Embryonic facial prominence (tissue), 1 donor: ENCODE data around the gene FBXL14.

Source experiments
- DNase-seq: peaks from one replicate; pipeline ENCODE4 v3.0.0-alpha.2; 2016; ENCODE audit errors: extremely low spot score

Gene FBXL14

GRCh38 chr12:1533602-1534304 lies 60.6 kb downstream of the FBXL14 start:
- DNase-seq: no peak

DNA sequence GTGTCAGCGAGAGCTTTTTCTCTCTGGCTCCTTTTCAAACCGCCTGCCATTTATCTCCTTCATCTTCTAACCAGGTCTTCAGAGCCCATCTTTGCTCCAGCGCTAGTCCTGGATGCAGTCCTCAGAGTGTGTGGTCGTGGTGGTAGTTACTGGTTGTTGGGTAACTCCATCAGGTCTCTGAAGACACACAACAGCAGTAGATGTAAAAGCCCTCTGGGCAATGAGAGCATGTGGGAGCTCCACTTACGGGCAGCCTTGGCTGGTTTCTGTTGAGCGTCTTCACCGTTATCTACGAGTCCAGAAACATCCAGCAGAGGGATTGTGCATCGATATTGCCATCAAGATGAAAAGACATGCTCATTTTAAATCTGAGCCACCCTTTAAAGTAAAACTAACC lies 61.2 kb downstream of the FBXL14 start:
- DNase-seq: no peak

GRCh38 chr12:1532375-1533165 lies 61.8 kb downstream of the FBXL14 start:
- no peak for DNase-seq

- DNase-seq: no peak
Observed at GRCh38 chr12:1531654-1532374, 62.6 kb downstream of the FBXL14 start.

GRCh38 chr12:1531153-1531653 lies 63.2 kb downstream of the FBXL14 start:
- DNase-seq: no peak

GRCh38 chr12:1530592-1531152 lies 63.7 kb downstream of the FBXL14 start:
- DNase-seq: no peak

DNA sequence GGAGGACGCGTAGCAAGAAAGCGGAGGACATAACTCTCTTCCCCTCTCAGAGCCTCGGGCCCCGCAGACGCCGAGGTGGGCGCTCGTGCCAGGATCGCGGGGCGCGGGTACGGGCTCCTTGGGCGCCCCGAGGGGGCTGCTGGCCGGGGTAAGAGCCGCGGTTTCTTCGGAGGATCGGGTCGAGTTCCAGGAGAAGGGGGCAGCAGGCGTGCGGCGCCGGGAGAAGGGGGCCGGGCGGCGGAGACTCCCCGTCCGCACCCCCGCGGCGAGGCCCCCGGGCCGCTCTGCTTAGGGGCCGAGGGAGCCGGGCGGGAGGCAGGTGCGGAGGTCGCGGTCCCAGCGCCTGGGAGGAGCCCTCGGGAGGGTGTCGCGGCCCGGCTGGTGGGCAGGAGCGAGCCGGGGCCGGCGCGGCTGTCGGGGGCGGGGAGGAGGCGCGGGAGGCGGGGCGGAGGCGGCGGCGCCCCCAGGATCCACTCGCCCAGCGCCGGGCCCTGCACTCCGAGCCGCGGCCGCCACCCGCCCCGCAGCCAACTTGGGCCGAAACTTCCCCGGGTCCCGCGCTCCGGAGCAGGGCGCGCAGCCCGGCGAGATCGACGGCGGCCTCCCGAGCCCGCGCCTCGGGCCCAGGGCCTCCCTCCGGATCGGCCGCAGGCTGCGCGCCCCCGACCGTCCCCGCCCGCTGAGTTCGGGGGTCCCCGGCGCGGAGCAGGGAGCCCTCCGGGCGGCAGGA lies 64.4 kb downstream of the FBXL14 start:
- DNase-seq: no peak

GRCh38 chr12:1529228-1529861 lies 65.0 kb downstream of the FBXL14 start:
- no peak for DNase-seq

GRCh38 chr12:1528791-1529190 lies 65.6 kb downstream of the FBXL14 start:
- no peak for DNase-seq

GRCh38 chr12:1527789-1528188 lies 66.6 kb downstream of the FBXL14 start:
- DNase-seq: no peak

DNA sequence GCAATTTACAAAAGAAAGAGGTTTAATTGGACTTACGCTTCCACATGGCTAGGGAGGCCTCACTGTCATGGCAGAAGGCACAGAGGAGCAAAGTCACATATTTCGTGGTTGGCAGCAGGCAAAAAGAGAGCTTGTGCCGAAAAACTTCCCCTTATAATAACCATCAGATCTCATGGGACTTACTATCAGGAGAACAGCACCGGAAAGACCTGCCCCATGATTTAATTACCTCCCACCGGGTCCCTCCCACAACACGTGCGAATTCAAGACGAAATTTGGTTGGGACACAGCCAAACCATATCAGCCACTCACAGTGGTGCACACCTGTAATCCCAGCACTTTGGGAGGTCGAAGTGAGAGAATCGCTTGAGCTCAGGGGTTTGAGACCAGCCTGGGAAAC lies 68.5 kb downstream of the FBXL14 start:
- no peak for DNase-seq

DNA sequence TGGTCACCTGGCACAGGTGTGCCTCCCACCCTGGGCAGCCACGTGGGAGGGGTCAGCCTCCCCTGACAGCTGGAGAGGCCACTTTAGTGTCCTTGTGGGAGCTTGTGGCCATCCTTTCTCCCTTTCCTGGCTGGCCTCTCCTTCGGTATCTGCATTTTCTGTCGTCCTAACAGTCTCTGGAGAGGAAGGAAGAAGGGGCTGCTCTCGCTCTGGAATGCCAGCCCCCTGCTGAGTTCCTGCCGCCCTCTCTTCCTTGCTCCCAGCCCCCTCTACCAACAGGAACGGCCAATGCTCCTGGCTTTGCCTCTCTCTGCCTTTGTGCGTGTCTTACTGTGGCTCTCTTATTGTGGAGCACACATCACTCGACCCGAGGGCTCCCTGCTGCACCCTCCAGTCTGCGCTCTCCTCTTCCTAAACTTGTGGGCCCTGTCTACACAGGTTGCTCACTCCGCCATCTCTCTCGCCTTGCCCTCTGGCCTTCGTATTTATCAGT lies 70.8 kb downstream of the FBXL14 start:
- no peak for DNase-seq

DNA sequence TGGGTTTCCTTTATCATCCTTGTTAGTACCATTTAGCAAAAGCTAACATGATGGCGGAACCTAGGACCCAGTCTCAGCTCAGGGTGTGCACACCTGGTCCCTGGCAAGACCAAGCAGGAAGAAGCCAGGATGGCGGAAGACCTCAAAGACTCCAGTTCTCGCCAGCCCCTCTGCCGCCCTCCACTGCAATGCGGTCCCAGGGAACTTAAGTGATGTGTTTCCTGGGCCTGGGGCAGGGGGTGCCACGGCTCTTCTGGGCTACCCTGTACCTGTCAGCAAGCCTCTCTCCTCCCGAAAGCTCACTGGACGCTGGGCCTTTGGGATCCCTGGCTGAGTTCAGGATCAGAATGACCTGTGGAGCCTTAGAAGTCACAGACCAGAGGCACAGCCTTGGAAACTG lies 71.3 kb downstream of the FBXL14 start:
- DNase-seq: no peak

- no peak for DNase-seq
Observed at GRCh38 chr12:1519642-1520041, 74.7 kb downstream of the FBXL14 start.

GRCh38 chr12:1518591-1519516 lies 75.5 kb downstream of the FBXL14 start:
- no peak for DNase-seq

DNA sequence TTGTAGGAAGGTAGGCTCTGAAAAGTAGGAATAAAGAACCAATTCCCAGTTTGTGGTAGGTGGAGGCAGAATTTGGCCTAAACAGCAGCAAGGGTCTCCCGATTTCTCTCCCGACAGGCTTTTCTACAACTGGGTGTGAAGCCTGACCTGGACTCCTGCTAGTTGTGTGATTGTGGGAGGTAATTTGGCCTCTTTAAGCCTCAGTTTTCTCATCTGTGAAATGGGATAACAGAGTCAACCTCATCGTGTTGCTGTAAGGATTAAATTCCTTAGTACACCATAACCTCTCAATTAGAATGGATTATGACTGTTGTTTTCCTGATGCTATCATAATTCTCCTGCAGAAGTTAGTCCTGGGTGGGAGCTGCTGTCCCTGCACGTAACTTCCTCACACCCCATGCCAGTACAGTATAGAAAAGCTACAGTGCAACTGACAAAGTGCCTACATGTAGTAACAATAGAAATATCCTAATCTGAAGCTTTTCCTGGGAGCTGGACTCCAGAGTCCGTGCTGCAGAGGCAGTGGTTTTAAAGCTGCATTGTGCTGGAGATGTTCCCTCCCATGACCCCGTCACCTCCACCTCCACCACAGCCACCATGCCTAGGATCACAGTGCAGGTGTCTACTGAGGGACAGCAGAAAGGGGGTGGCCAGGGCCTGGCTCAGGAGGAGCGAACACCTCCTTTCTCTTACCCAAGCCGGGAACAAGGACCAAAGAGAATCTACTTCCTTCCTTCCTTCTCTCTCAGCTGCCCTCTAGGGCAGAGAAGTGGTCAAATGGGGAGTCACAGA lies 76.5 kb downstream of the FBXL14 start:
- no peak for DNase-seq

DNA sequence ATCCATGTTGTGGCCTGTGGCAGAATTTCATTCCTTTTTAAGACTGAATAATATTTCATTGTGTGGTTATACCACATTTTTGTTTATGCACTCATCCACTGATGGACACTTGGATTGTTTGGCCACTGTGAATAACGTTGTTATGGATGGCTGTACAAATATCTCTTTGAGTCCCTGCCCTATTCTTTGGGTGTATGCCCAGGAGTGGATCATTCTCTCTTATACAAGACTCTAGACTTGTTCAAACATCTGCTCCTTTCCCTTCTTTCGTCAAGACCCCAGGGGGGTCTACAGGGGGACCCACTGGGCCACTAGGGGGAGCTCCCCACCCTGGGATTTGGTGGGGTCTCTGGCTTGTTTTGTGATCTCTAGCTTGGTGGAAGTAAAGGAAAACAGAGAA lies 77.4 kb downstream of the FBXL14 start:
- DNase-seq: no peak
